ENCODE results near the gene SLC2A10. TPM values are rescaled to one million over a fixed set of nuclear protein-coding genes. Genes with fewer than 3 reads are reported as not detected.

SLC2A10 gene
- total RNA-seq, 1 donor from 2014 or later, result 17.7 TPM

GRCh38 chr20:46666306-46666705 lies 43.1 kb upstream of the SLC2A10 start:
- ATAC-seq (no peak), DNase-seq (no peak)
- H3K27ac ChIP-seq, result no peak overlapping the region
- TF ChIP-seq CTCF (IDR thresholded peaks at IDR 0.05), result no peak
- H3K4me3 ChIP-seq, result no peak overlapping the region
- no peaks in the 10 kb centered on the region for H3K9me3 ChIP-seq
- no peaks in the 10 kb centered on the region for H3K27me3 ChIP-seq
- H3K4me1 ChIP-seq, result no peaks in the 10 kb centered on the region
- no peaks in the 10 kb centered on the region for H3K36me3 ChIP-seq
- intact Hi-C loops (cut with DNase I), result no loop called here

GRCh38 chr20:46666818-46667515 lies 42.5 kb upstream of the SLC2A10 start:
- intact Hi-C loops (cut with DNase I), result no loop called here
- Histone ChIP-seq H3K27ac (no peak overlapping the region), H3K4me3 (no peak overlapping the region), H3K27me3 (no peaks in the 10 kb centered on the region), H3K36me3 (no peaks in the 10 kb centered on the region), H3K4me1 (no peaks in the 10 kb centered on the region), H3K9me3 (no peaks in the 10 kb centered on the region)
- DNase-seq (no peak), ATAC-seq (no peak)
- no peak for TF ChIP-seq CTCF (IDR thresholded peaks at IDR 0.05)

GRCh38 chr20:46670228-46670584 lies 39.2 kb upstream of the SLC2A10 start:
- no peaks in the 10 kb centered on the region for H3K36me3 ChIP-seq
- DNase-seq (no peak), ATAC-seq (no peak)
- H3K27ac ChIP-seq, result no peak overlapping the region
- intact Hi-C loops (cut with DNase I), result no loop called here
- H3K4me1 ChIP-seq, result no peaks in the 10 kb centered on the region
- no peak overlapping the region for H3K4me3 ChIP-seq
- H3K9me3 ChIP-seq, result no peaks in the 10 kb centered on the region
- H3K27me3 ChIP-seq, result no peaks in the 10 kb centered on the region
- TF ChIP-seq CTCF (IDR thresholded peaks at IDR 0.05), result no peak

GRCh38 chr20:46670585-46671584 lies 38.6 kb upstream of the SLC2A10 start:
- ATAC-seq, result no peak

More at GRCh38 chr20:46670585-46671584, 38.6 kb upstream of the SLC2A10 start:
- no peak overlapping the region for H3K4me3 ChIP-seq
- H3K36me3 ChIP-seq, result no peaks in the 10 kb centered on the region
- H3K4me1 ChIP-seq, result no peaks in the 10 kb centered on the region
- no peaks in the 10 kb centered on the region for H3K9me3 ChIP-seq
- intact Hi-C loops (cut with DNase I), result no loop called here
- no peaks in the 10 kb centered on the region for H3K27me3 ChIP-seq
- DNase-seq, result no peak
- no peak for TF ChIP-seq CTCF (IDR thresholded peaks at IDR 0.05)
- no peak overlapping the region for H3K27ac ChIP-seq
